ENCODE measurements around the gene PKDREJ.
"Not testable (repeated sequence)": the region's sequence is repeated elsewhere in the genome, so short reads cannot be mapped to it uniquely, and the experiment has no call there.

The PKDREJ gene

GRCh38 chr22:46264520-46264919 lies 1.4 kb upstream of the PKDREJ start:
- not testable (repeated sequence) for DNase-seq (ENCODE audit: low read depth in 2 of 2)

- DNase-seq (ENCODE audit: low read depth in 2 of 2): peak in 1 of 2 donors; percentile 23
Observed at GRCh38 chr22:46262449-46263215, 511 bp downstream of the PKDREJ start.

GRCh38 chr22:46260038-46260437 lies 3.1 kb downstream of the PKDREJ start:
- DNase-seq (ENCODE audit: low read depth in 2 of 2): no peak

GRCh38 chr22:46259374-46259773 lies 3.8 kb downstream of the PKDREJ start:
- no peak for DNase-seq (ENCODE audit: low read depth in 2 of 2)

- no peak for DNase-seq (ENCODE audit: low read depth in 2 of 2)
Observed at GRCh38 chr22:46256358-46256958, 6.7 kb downstream of the PKDREJ start.

- no peak for DNase-seq (ENCODE audit: low read depth in 2 of 2)
Observed at GRCh38 chr22:46251816-46252380, 11.2 kb downstream of the PKDREJ start.

GRCh38 chr22:46251266-46251665 lies 11.9 kb downstream of the PKDREJ start:
- no peak for DNase-seq (ENCODE audit: low read depth in 2 of 2)

- no peak for DNase-seq (ENCODE audit: low read depth in 2 of 2)
Observed at GRCh38 chr22:46250783-46251125, 12.4 kb downstream of the PKDREJ start.

- DNase-seq (ENCODE audit: low read depth in 2 of 2): peak; percentile 79 to 88
Observed at GRCh38 chr22:46250035-46250782, 12.9 kb downstream of the PKDREJ start, which contains the start of gene CDPF1. Gene CDPF1, minus strand, starts transcription at chr22:46250293. Its CDS starts 2,009 bp downstream, at chr22:46248284.

GRCh38 chr22:46247443-46247975 lies 15.6 kb downstream of the PKDREJ start:
- DNase-seq (ENCODE audit: low read depth in 2 of 2): no peak

GRCh38 chr22:46246178-46246577 lies 17.0 kb downstream of the PKDREJ start:
- DNase-seq (ENCODE audit: low read depth in 2 of 2): no peak

- DNase-seq (ENCODE audit: low read depth in 2 of 2): no peak
Observed at GRCh38 chr22:46245511-46245910, 17.6 kb downstream of the PKDREJ start.

- no peak for DNase-seq (ENCODE audit: low read depth in 2 of 2)
Observed at GRCh38 chr22:46244771-46245170, 18.4 kb downstream of the PKDREJ start.

GRCh38 chr22:46242076-46242475 lies 21.1 kb downstream of the PKDREJ start:
- DNase-seq (ENCODE audit: low read depth in 2 of 2): no peak

GRCh38 chr22:46241396-46242007 lies 21.6 kb downstream of the PKDREJ start:
- DNase-seq (ENCODE audit: low read depth in 2 of 2): no peak

- no peak for DNase-seq (ENCODE audit: low read depth in 2 of 2)
Observed at GRCh38 chr22:46240907-46241306, 22.2 kb downstream of the PKDREJ start.

GRCh38 chr22:46240506-46240905 lies 22.6 kb downstream of the PKDREJ start:
- no peak for DNase-seq (ENCODE audit: low read depth in 2 of 2)

GRCh38 chr22:46240073-46240472 lies 23.1 kb downstream of the PKDREJ start:
- DNase-seq (ENCODE audit: low read depth in 2 of 2): no peak

GRCh38 chr22:46239261-46240048 lies 23.7 kb downstream of the PKDREJ start:
- DNase-seq (ENCODE audit: low read depth in 2 of 2): no peak

GRCh38 chr22:46238541-46238940 lies 24.6 kb downstream of the PKDREJ start:
- no peak for DNase-seq (ENCODE audit: low read depth in 2 of 2)
